ENCODE measurements around the gene AGXT. TPM values are rescaled to one million over a fixed set of nuclear protein-coding genes. Genes with fewer than 3 reads are reported as not detected.

Gene AGXT
- polyA plus RNA-seq (not detected in 3 replicates), polyA minus RNA-seq (not detected in 3 replicates)
- not detected for polyA plus RNA-seq (2011; ENCODE audit: low read depth)
- not detected in 2 replicates for polyA plus RNA-seq (2011; cell fraction: cytosol; rRNA removed)
- not detected in 2 replicates for polyA plus RNA-seq (2011; cell fraction: nucleus; rRNA removed)
- polyA plus RNA-seq (2012; ENCODE audit: low replicate concordance), result 0.16 TPM in 1 of 2 replicates, not detected in the other
- not detected for polyA minus RNA-seq (2011; cell fraction: cytosol; rRNA and poly(A)+ RNA removed)
- polyA minus RNA-seq (2011; cell fraction: nucleus; rRNA and poly(A)+ RNA removed), result not detected in 2 replicates

DNA sequence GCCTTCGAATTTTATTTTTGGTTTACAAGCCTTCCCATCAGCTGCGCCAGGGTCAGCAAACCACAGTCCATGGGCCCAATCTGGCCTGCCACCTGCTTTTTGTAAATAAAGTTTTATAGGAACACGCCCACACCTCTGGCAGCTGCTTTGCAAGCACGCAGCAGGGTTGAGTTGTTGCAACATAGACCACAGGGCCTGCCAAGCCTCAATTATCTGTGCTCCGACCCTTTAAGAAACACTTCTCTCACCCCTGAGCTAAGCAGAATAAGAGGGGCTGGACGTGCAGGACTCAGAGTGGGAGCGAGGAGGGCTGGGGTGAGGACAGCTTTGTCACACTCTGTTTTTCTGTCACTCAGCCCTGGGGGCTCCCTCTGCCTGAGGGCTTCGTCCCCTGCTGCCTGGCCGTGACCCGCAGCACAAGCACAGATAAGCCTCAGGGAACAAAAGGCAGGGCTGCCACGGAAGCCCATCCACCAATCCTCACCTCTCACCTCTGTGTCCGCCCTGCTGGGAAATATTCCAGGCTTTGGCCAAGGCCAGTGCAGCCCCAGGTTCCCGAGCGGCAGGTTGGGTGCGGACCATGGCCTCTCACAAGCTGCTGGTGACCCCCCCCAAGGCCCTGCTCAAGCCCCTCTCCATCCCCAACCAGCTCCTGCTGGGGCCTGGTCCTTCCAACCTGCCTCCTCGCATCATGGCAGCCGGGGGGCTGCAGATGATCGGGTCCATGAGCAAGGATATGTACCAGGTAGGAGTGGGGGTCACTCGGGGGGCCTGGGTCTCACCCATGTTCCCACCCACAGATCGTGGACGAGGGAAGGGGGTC is at the start of gene AGXT:
TSS of gene AGXT (plus strand) at position 539 of the 823 bp plus-strand sequence. CDS start at position 581, 42 bp downstream.
- H3K9me3 ChIP-seq (ENCODE audit: control insufficient read depth, low read depth, low read length), result no peaks in the 10 kb centered on the region
- TF ChIP-seq, protein P1, sequence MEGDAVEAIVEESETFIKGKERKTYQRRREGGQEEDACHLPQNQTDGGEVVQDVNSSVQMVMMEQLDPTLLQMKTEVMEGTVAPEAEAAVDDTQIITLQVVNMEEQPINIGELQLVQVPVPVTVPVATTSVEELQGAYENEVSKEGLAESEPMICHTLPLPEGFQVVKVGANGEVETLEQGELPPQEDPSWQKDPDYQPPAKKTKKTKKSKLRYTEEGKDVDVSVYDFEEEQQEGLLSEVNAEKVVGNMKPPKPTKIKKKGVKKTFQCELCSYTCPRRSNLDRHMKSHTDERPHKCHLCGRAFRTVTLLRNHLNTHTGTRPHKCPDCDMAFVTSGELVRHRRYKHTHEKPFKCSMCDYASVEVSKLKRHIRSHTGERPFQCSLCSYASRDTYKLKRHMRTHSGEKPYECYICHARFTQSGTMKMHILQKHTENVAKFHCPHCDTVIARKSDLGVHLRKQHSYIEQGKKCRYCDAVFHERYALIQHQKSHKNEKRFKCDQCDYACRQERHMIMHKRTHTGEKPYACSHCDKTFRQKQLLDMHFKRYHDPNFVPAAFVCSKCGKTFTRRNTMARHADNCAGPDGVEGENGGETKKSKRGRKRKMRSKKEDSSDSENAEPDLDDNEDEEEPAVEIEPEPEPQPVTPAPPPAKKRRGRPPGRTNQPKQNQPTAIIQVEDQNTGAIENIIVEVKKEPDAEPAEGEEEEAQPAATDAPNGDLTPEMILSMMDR (optimal IDR thresholded peaks at IDR 0.05 in 1 of 3, IDR thresholded peaks at IDR 0.05 in 1 of 3, conservative IDR thresholded peaks at IDR 0.05 in 1 of 3; ENCODE audit: extremely low read depth in 1 of 3, insufficient read depth in 2 of 3, low read length in 3 of 3), result no peak
- TF ChIP-seq EZH2 (IDR thresholded peaks at IDR 0.05; ENCODE audit: low read length), result no peak
- H3K36me3 ChIP-seq (ENCODE audit: control insufficient read depth in 2 of 2, extremely low read depth in 1 of 2, insufficient read depth in 2 of 2, low read length in 2 of 2), result no peaks in the 10 kb centered on the region
- no peaks in the 10 kb centered on the region for H3K9me1 ChIP-seq (ENCODE audit: control insufficient read depth, extremely low read depth, insufficient read depth, low read length)
- H3K4me2 ChIP-seq (ENCODE audit: control insufficient read depth, extremely low read depth, insufficient read depth, low read depth, low read length), result no peak within 1 kb of the TSS
- dilution Hi-C loops (cut with MboI; ENCODE audit: extremely low pct_ligation_motif_present, low sequenced_read_pairs), result no loop called here
- H4K20me1 ChIP-seq (ENCODE audit: control insufficient read depth, extremely low read depth, insufficient read depth, low read length), result no peaks in the 10 kb centered on the region
- H3K4me3 ChIP-seq (ENCODE audit: control insufficient read depth in 2 of 3, extremely low read depth in 1 of 3, insufficient read depth in 2 of 3, low read depth in 1 of 3, low read length in 3 of 3), result no peak within 1 kb of the TSS
- no peaks in the 10 kb centered on the region for H3K79me2 ChIP-seq (ENCODE audit: control insufficient read depth, insufficient read depth, low read length)
- no peak within 1 kb of the TSS for H3K9ac ChIP-seq (ENCODE audit: control insufficient read depth, extremely low read depth, insufficient read depth, low read length)
- no peak within 1 kb of the TSS for H2AFZ ChIP-seq (ENCODE audit: control insufficient read depth, low read length)
- H3K4me1 ChIP-seq (ENCODE audit: control insufficient read depth, extremely low read depth, insufficient read depth, low read length), result no peaks in the 10 kb centered on the region
- H3K27ac ChIP-seq (ENCODE audit: control insufficient read depth, insufficient read depth, low read length), result no peak within 1 kb of the TSS
- no peak for FAIRE-seq
- DNase-seq (ENCODE audit: low read depth, low spot score), result no peak
- peaks cover 7% of the 10 kb centered on the region for H3K27me3 ChIP-seq (ENCODE audit: control insufficient read depth, extremely low read depth, insufficient read depth, low read length)

DNA sequence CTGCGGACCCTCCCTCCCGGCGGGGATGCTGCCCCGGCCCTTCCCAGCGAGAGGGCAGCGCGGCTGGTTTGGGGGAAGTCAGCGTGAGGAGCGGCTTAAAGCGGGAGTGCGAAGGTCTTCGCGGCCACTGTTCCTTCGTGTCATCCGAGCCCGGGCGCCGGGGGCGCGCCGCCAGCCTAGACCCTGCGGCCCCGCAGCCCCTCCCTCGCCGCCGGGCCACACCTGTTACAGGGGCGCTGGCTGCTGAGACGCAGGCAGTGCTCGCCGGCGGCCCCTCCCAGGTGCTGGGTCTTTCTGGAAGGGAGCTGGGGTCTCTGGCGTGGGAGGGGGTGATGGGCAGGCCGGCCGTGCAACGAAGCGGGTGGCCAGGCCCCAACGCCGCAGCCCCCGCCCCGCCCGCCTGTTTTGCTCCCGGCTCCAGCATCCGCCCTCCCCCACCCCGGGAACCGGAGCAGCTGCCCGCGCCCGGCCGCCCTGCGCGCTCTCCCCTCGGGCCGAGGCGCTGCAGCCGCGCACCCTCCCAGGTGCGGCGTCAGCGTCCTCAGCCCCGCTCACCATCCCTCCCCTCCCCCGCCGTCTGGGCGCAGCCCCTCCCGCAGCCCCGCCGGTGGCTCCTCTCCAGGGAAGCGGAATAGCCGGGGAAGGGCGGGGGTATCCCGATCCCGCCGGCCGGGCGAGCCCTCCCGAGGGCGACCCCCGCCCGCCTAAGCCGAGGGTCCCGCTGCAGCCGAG is 49.3 kb upstream of the AGXT start:
- dilution Hi-C loops (cut with MboI; ENCODE audit: extremely low pct_ligation_motif_present, low sequenced_read_pairs), result no loop called here
- H3K9me1 ChIP-seq (ENCODE audit: control insufficient read depth, extremely low read depth, insufficient read depth, low read length), result no peaks in the 10 kb centered on the region
- H3K9ac ChIP-seq (ENCODE audit: control insufficient read depth, extremely low read depth, insufficient read depth, low read length), result no peak overlapping the region
- DNase-seq (ENCODE audit: low read depth, low spot score), result no peak
- H3K4me3 ChIP-seq (ENCODE audit: control insufficient read depth in 2 of 3, extremely low read depth in 1 of 3, insufficient read depth in 2 of 3, low read depth in 1 of 3, low read length in 3 of 3), result no peak overlapping the region
- H4K20me1 ChIP-seq (ENCODE audit: control insufficient read depth, extremely low read depth, insufficient read depth, low read length), result no peaks in the 10 kb centered on the region
- H3K27ac ChIP-seq (ENCODE audit: control insufficient read depth, insufficient read depth, low read length), result no peak overlapping the region
- no peak for FAIRE-seq
- H3K36me3 ChIP-seq (ENCODE audit: control insufficient read depth in 2 of 2, extremely low read depth in 1 of 2, insufficient read depth in 2 of 2, low read length in 2 of 2), result no peaks in the 10 kb centered on the region
- no peaks in the 10 kb centered on the region for H3K4me1 ChIP-seq (ENCODE audit: control insufficient read depth, extremely low read depth, insufficient read depth, low read length)
- H3K4me2 ChIP-seq (ENCODE audit: control insufficient read depth, extremely low read depth, insufficient read depth, low read depth, low read length), result no peak overlapping the region
- H3K79me2 ChIP-seq (ENCODE audit: control insufficient read depth, insufficient read depth, low read length), result no peaks in the 10 kb centered on the region
- H2AFZ ChIP-seq (ENCODE audit: control insufficient read depth, low read length), result no peak overlapping the region
- peaks cover under 1% of the 10 kb centered on the region for H3K9me3 ChIP-seq (ENCODE audit: control insufficient read depth, low read depth, low read length)
- TF ChIP-seq EZH2 (IDR thresholded peaks at IDR 0.05; ENCODE audit: low read length), result no peak
- TF ChIP-seq, protein P1 (optimal IDR thresholded peaks at IDR 0.05 in 1 of 3, IDR thresholded peaks at IDR 0.05 in 1 of 3, conservative IDR thresholded peaks at IDR 0.05 in 1 of 3; ENCODE audit: extremely low read depth in 1 of 3, insufficient read depth in 2 of 3, low read length in 3 of 3), result no peak
- peaks cover 64% of the 10 kb centered on the region for H3K27me3 ChIP-seq (ENCODE audit: control insufficient read depth, extremely low read depth, insufficient read depth, low read length)
